ENCODE results near the gene DISP3. TPM values are rescaled to one million over a fixed set of nuclear protein-coding genes. Genes with fewer than 3 reads are reported as not detected.

The DISP3 gene
- total and polyA plus RNA-seq, 2 of the 4 experiments (the other 2 are of a cell fraction): 0.05 TPM; not detected in 1

DNA sequence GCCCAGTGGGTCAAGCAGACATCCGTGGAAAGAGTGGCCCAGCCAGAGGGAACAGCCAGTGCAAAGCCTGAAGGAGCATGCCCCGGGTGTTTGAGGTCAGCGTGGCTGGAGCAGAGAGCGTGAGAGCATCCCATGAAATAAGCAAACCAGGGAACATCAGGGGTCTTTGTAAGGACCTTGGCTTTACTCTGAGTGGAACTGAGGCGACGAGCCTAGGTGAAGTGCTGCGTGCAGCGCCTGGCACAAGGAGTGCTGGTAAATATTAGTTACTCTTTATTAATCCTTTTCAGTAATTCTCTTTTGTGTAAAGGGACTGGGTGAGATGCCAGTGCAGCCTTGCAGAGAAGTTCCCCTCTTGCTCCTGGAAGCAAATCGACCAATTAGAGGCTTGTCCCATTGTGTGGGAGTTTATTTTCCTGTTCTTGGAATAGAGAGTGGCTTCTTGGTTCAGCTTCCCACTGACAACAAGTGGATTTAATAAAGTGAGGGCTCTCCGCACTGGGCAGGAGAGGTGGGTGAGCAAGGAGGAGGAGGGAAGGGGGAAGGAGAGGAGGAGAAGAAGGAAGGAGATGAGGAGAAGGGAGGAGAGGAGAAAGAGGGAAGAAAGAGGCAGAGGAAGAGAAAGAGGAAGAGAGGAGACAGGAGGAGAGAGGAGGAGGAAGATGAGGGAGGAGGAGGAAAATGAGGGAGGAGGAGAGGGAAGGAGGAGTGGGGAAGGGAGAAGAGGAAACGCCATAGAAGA lies 37.6 kb upstream of the DISP3 start:
- H4K20me1 ChIP-seq (ENCODE audit: insufficient read depth, low read length): no peaks in the 10 kb centered on the region
- H2AFZ ChIP-seq (replicated peaks; ENCODE audit: low read length, poor library complexity): no peak overlapping the region
- no peak overlapping the region for H3K4me3 ChIP-seq (ENCODE audit: insufficient read depth, low read depth, low read length)
- H3K9me3 ChIP-seq (ENCODE audit: control insufficient read depth, insufficient read depth, low read length): no peaks in the 10 kb centered on the region
- ChIA-PET CTCF (no interaction called here), POLR2A (ENCODE audit: unreplicated experiment) (no interaction called here)
- no peaks in the 10 kb centered on the region for H3K4me1 ChIP-seq (ENCODE audit: control insufficient read depth, insufficient read depth, low read length)
- no peak overlapping the region for H3K14ac ChIP-seq (replicated peaks; ENCODE audit: low read depth, low read length)
- H2AK5ac ChIP-seq (ENCODE audit: low read depth, low read length): no peak overlapping the region
- no peak overlapping the region for H4K8ac ChIP-seq (ENCODE audit: low read depth in 2 of 2, low read length in 2 of 2)
- H3K79me1 ChIP-seq (ENCODE audit: low read depth in 1 of 2, low read length in 2 of 2): no peaks in the 10 kb centered on the region
- H3K18ac ChIP-seq (ENCODE audit: low read depth, low read length): no peak overlapping the region
- TF ChIP-seq CHD1 (IDR thresholded peaks at IDR 0.05; ENCODE audit: low read depth, low read length) (no peak), CTCF (conservative IDR thresholded peaks at IDR 0.05; ENCODE audit: low read depth, low read length) (no peak), MXI1 (IDR thresholded peaks at IDR 0.05; ENCODE audit: borderline replicate concordance, low read depth, low read length) (no peak), POLR2A (IDR thresholded peaks at IDR 0.05; ENCODE audit: low read depth, low read length) (no peak), RAD21 (IDR thresholded peaks at IDR 0.05; ENCODE audit: low read length) (no peak), MAFK (IDR thresholded peaks at IDR 0.05; ENCODE audit: low read depth, low read length) (no peak), RFX5 (IDR thresholded peaks at IDR 0.05; ENCODE audit: low read depth, low read length) (no peak), CEBPB (IDR thresholded peaks at IDR 0.05; ENCODE audit: low read depth, low read length) (no peak), BHLHE40 (IDR thresholded peaks at IDR 0.05; ENCODE audit: low read depth, low read length) (no peak)
- TF ChIP-seq, protein P1, sequence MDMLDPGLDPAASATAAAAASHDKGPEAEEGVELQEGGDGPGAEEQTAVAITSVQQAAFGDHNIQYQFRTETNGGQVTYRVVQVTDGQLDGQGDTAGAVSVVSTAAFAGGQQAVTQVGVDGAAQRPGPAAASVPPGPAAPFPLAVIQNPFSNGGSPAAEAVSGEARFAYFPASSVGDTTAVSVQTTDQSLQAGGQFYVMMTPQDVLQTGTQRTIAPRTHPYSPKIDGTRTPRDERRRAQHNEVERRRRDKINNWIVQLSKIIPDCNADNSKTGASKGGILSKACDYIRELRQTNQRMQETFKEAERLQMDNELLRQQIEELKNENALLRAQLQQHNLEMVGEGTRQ (IDR thresholded peaks at IDR 0.05; ENCODE audit: low read depth, low read length): no peak
- 23% methylated on average over 4 of the region's 11 CpGs; no CpG with 5 or more reads in 1 of the 2 experiments for WGBS, 2 experiments (ENCODE audit: extremely low coverage in 2 of 2, insufficient read length in 1 of 2)
- no peak overlapping the region for H3K23ac ChIP-seq (ENCODE audit: low read depth, low read length)
- H4K91ac ChIP-seq (ENCODE audit: insufficient read depth, low read depth, low read length): no peak overlapping the region
- no peaks in the 10 kb centered on the region for H3K9me1 ChIP-seq (ENCODE audit: insufficient read depth, low read length)
- no peak overlapping the region for H2BK120ac ChIP-seq (ENCODE audit: low read depth, low read length)
- no peak overlapping the region for H4K5ac ChIP-seq (ENCODE audit: low read depth, low read length)
- in situ Hi-C loops (cut with MboI; ENCODE audit: low sequenced_read_pairs): no loop called here
- no peak overlapping the region for H2BK5ac ChIP-seq (ENCODE audit: low read depth, low read length, poor library complexity, severe bottlenecking)
- H3K56ac ChIP-seq (ENCODE audit: extremely low read depth, insufficient read depth, low read length): no peak overlapping the region
- intact Hi-C loops (cut with micrococcal nuclease): no loop called here
- H3K4ac ChIP-seq (ENCODE audit: low read depth, low read length): no peak overlapping the region
- H3K27me3 ChIP-seq (ENCODE audit: control insufficient read depth, insufficient read depth, low read length): peaks cover 8% of the 10 kb centered on the region
- dilution Hi-C loops (cut with HindIII; ENCODE audit: low sequenced_read_pairs, unreplicated experiment): no loop called here
- H3K27ac ChIP-seq (ENCODE audit: insufficient read depth, low read length): no peak overlapping the region
- H2BK20ac ChIP-seq (ENCODE audit: low read depth, low read length): no peak overlapping the region
- no TSS peak for BruUV-seq (replicated peaks)
- DNase-seq (no peak), ATAC-seq (ENCODE audit: low read depth) (no peak)
- no peak overlapping the region for H3K9ac ChIP-seq (ENCODE audit: low read depth, low read length)
- H2BK15ac ChIP-seq (ENCODE audit: low read depth, low read length): no peak overlapping the region
- H3K36me3 ChIP-seq (ENCODE audit: control insufficient read depth, insufficient read depth, low read length): no peaks in the 10 kb centered on the region
- no peak overlapping the region for H3K4me2 ChIP-seq (ENCODE audit: low read depth, low read length)
- H2AK9ac ChIP-seq (replicated peaks; ENCODE audit: low read depth, low read length, poor library complexity): no peak overlapping the region

All from IMR-90 (cell line).